ENCODE results near the gene EHD3. TPM values are rescaled to one million over a fixed set of nuclear protein-coding genes. Genes with fewer than 3 reads are reported as not detected.

Gene EHD3
- total RNA-seq, 4 donors from 2014 or later, result 8.3 to 12.6 (median 9.3) TPM

Small RNAs within 50 kb of the gene (small RNA-seq; reads per million reads assigned to genes)
- not detected for gene RNA5SP90

Other genes starting within 250 kb of the EHD3 start
- gene GALNT14, start 95.7 kb upstream of the EHD3 start, total RNA-seq, result 1 to 10 TPM in 1 of 4 donors, under 1 TPM in 2, not detected in 1; 0.21 to 4.2 (median 0.78) TPM
- gene CAPN14, start 16.6 kb upstream of the EHD3 start, total RNA-seq, result not detected
- under 1 TPM in 1 of 4 donors, not detected in 3; under 0.01 TPM for gene XDH, start 180.6 kb downstream of the EHD3 start, total RNA-seq